Measurements from ENCODE around the gene PCDHGA2.

- TF ChIP-seq BRF2 (IDR thresholded peaks at IDR 0.05; ENCODE audit: borderline replicate concordance, insufficient read depth, insufficient read length): no peak
- TF ChIP-seq FOXA1 (IDR thresholded peaks at IDR 0.05; ENCODE audit: borderline replicate concordance): no peak
- TF ChIP-seq RBM25 (IDR thresholded peaks at IDR 0.05; ENCODE audit: low read depth, low read length, severe bottlenecking): no peak
- no peak for TF ChIP-seq JUNB (CRISPR knock-in tag; conservative IDR thresholded peaks at IDR 0.05)
- TF ChIP-seq POLR2AphosphoS2 (IDR thresholded peaks at IDR 0.05; ENCODE audit: low read length): no peak
- no peak for TF ChIP-seq MEF2D (tag; conservative IDR thresholded peaks at IDR 0.05; ENCODE audit: low read depth)
- no peak for TF ChIP-seq ZBTB2 (IDR thresholded peaks at IDR 0.05)
- TF ChIP-seq EZH2 (IDR thresholded peaks at IDR 0.05; ENCODE audit: borderline replicate concordance, low read depth, low read length): no peak
These were observed 24.2 kb downstream of the PCDHGA2 start for GRCh38 chr5:141362719-141363118.
